ENCODE data around the gene DNAH12. TPM values are rescaled to one million over a fixed set of nuclear protein-coding genes. Genes with fewer than 3 reads are reported as not detected.

The DNAH12 gene
- total and polyA plus RNA-seq, 8 donors = 0.23 to 8.2 (median 0.81) TPM; not detected in 4

- WGBS, 5 donors = 23 to 49% (median 32%) methylated on average over 1 of the region's 1 CpG
- H3K4me1 ChIP-seq = no peaks in the 10 kb centered on the region
- DNase-seq = no peak
- H3K27ac ChIP-seq = no peak overlapping the region
- H3K36me3 ChIP-seq = peaks cover 0 to 2% (median 0%) of the 10 kb centered on the region in 4 donors
- H3K4me3 ChIP-seq = no peak overlapping the region
- intact Hi-C loops (cut with DNase I; ENCODE audit: low total_unique reads) = no loop called here
- no peaks in the 10 kb centered on the region for H3K27me3 ChIP-seq
- H3K9me3 ChIP-seq = peaks cover 0 to 11% (median 4%) of the 10 kb centered on the region in 4 donors
- TF ChIP-seq CTCF (IDR thresholded peaks at IDR 0.05) = no peak
- no peak for TF ChIP-seq EP300 (IDR thresholded peaks at IDR 0.05)
- no peak for TF ChIP-seq POLR2A (IDR thresholded peaks at IDR 0.05)
Measured at GRCh38 chr3:57281715-57282114, 262.4 kb downstream of the DNAH12 start.

- Histone ChIP-seq H3K9me3 (peaks cover 0 to 11% (median 4%) of the 10 kb centered on the region in 4 donors), H3K27ac (no peak overlapping the region), H3K4me1 (no peaks in the 10 kb centered on the region), H3K36me3 (peaks cover 0 to 21% (median 11%) of the 10 kb centered on the region in 4 donors), H3K4me3 (no peak overlapping the region), H3K27me3 (no peaks in the 10 kb centered on the region)
- TF ChIP-seq POLR2A (IDR thresholded peaks at IDR 0.05) (no peak), POLR2AphosphoS5 (IDR thresholded peaks at IDR 0.05) (no peak), EP300 (IDR thresholded peaks at IDR 0.05) (no peak), CTCF (IDR thresholded peaks at IDR 0.05) (no peak)
- intact Hi-C loops (cut with DNase I; ENCODE audit: low total_unique reads) = no loop called here
- WGBS, 5 donors = 59 to 77% (median 62%) methylated on average over 5 of the region's 5 CpGs
- DNase-seq = peak in 1 of 2 donors; percentile 20
Measured at GRCh38 chr3:57279685-57280084, 264.5 kb downstream of the DNAH12 start.

- no peak for TF ChIP-seq CTCF (IDR thresholded peaks at IDR 0.05)
- TF ChIP-seq POLR2A (IDR thresholded peaks at IDR 0.05) = no peak
- Histone ChIP-seq H3K4me3 (no peak overlapping the region), H3K36me3 (peaks cover 0 to 28% (median 21%) of the 10 kb centered on the region in 4 donors), H3K27me3 (no peaks in the 10 kb centered on the region), H3K4me1 (no peaks in the 10 kb centered on the region), H3K9me3 (peaks cover 0 to 11% (median 4%) of the 10 kb centered on the region in 4 donors), H3K27ac (no peak overlapping the region)
- peak in 1 of 2 donors; percentile 13 for DNase-seq
- intact Hi-C loops (cut with DNase I; ENCODE audit: low total_unique reads) = no loop called here
- 97 to 100% (median 100%) methylated on average over 1 of the region's 1 CpG for WGBS, 5 donors
Measured at GRCh38 chr3:57278237-57278636, 265.9 kb downstream of the DNAH12 start.

- no peak overlapping the region for H3K27ac ChIP-seq
- no peak overlapping the region for H3K4me3 ChIP-seq
- TF ChIP-seq POLR2AphosphoS5 (IDR thresholded peaks at IDR 0.05) (no peak), CTCF (IDR thresholded peaks at IDR 0.05) (no peak), EP300 (IDR thresholded peaks at IDR 0.05) (no peak), POLR2A (IDR thresholded peaks at IDR 0.05) (no peak)
- peaks cover 0 to 11% (median 4%) of the 10 kb centered on the region in 4 donors for H3K9me3 ChIP-seq
- H3K36me3 ChIP-seq = peaks cover 0 to 45% (median 42%) of the 10 kb centered on the region in 4 donors
- intact Hi-C loops (cut with DNase I; ENCODE audit: low total_unique reads) = no loop called here
- 87 to 98% (median 97%) methylated on average over 2 of the region's 2 CpGs for WGBS, 5 donors
- no peak for DNase-seq
- no peaks in the 10 kb centered on the region for H3K27me3 ChIP-seq
- no peaks in the 10 kb centered on the region for H3K4me1 ChIP-seq
Measured at GRCh38 chr3:57275393-57275792, 268.8 kb downstream of the DNAH12 start.
